GM21526 (cell line): ENCODE data around the gene CUX1.
"Not testable (repeated sequence)": the region's sequence is repeated elsewhere in the genome, so short reads cannot be mapped to it uniquely, and the experiment has no call there.

Experiments used
- ATAC-seq: cut with Tn5 transposase; IDR thresholded peaks from one replicate; pipeline ENCODE4 v1.9.1; 2021; ENCODE audit warnings: moderate library complexity; ENCODE audit not compliant: unreplicated experiment, low FRiP score

CUX1 gene

GRCh38 chr7:101906291-101907240 is 89.1 kb downstream of the CUX1 start:
- no peak for ATAC-seq

GRCh38 chr7:101910991-101911799 is 93.8 kb downstream of the CUX1 start:
- no peak for ATAC-seq

DNA sequence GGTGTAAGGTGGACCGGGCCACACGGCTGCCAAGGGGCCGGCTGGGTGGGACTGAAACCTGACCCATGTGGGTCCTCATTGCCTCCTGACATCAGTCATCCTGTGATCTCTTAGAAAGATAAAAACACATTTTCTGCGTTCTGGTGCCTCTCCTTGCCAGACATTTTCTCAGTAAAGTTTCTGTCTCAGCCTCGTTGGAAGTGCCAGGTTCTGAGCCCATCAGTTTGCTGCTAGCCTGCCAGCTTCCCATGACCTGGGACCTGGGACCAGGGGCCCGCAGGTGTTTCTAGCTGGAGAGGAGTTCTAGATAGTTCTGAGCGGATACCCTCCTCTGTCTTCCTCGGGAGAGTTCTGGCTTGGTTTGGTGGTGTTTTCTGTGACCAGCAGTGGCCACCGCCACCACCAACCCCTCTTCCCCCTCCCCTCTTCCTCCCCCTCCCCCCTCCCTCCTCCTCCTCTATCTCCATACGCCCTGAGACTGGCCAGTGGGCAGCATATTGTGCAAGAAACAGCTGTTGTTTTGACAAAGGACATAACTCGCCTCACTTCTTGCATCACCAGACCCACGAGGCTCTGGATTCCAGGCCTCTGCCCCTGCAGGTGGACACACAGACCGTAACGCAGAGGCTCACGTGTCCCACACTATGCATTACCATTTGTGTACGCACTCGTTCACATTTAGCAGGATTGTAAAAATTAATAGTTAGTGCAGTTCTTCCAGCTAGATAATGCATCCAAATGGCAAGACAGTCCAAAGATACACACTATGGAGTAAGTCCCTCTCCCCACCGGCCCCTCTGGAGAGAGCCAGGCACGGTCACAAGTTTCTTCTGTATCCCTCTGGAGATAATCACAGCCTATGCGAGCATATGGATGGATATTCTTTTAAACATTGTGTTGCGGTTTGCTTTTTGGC is 94.6 kb downstream of the CUX1 start:
- ATAC-seq: no peak

DNA sequence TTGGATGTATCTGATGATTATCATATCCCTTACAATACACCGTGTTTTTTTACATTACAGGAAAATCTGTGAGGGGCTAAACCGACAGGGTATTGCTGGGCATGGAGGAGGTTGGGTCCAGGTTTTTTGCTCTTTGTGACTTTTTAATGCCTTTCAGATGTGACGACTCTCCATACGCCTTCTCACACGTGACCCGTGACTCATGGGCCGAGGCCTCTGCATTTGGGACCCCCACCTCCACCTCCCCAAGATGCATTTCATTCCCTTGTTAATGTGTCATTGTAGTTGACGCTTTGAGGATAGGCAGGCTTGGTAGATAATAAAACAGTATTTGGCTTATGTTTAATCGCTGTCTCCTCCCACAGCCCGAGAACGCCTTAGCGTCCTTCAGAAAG is 95.3 kb downstream of the CUX1 start:
- no peak for ATAC-seq

GRCh38 chr7:101913247-101913721 is 95.9 kb downstream of the CUX1 start:
- ATAC-seq: no peak

- ATAC-seq: no peak
Observed at GRCh38 chr7:101913851-101914250, 96.4 kb downstream of the CUX1 start.

- no peak for ATAC-seq
Observed at GRCh38 chr7:101915000-101915399, 97.6 kb downstream of the CUX1 start.

DNA sequence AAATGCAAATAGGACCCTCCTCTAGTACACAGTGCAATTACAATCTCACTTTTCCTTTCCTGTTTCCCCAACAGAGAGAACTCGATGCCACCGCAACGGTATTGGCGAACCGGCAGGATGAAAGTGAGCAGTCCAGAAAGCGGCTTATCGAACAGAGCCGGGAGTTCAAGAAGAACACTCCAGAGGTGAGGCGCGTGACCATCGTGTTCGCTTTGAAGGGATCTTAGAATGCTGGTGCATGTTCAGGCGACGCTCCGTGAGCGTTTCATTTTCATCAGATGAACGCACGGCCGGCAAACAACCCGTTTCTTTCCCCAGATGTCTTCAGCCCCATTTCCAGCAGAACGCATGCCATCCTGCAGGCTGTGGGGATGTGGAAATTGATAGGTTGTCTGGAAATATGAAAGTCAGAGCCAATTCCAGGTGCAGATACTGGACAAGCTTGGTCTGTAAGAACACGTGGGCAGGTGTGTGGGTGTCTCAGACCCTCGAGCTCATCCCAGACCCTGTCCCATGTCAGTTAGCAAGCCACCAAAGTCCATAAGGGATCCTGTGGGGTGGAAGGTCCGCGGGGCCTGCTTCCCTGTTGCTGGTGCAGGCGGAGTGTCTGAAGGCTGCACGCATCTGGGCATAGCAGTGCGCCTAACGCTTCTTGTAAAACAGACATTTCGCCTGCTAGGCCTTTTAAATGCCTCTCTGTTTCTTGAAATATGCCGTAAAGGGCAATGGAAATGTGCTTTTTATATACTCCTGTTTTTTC is 98.8 kb downstream of the CUX1 start:
- no peak for ATAC-seq

- ATAC-seq: no peak
Observed at GRCh38 chr7:101916876-101917275, 99.5 kb downstream of the CUX1 start.

DNA sequence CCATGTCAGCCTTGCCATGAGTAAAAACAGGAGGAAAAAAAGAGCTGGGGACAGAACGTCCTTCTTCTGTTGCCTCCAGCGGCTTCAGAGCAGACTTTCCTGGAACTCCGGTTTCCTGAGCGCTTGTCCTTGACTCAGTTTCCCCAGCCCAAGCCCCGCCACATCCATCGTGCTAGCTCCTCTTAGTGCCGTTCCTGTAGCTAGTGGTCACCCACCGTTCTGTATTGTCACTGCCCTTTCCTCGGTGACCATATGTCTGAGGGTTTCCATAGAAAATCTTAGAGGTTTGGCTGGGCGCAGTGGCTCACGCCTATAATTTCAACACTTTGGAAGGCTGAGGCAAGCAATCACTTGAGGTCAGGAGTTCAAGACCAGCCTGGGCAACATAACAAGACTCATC is 100.1 kb downstream of the CUX1 start:
- no peak for ATAC-seq

- no peak for ATAC-seq
Observed at GRCh38 chr7:101918426-101918825, 101.0 kb downstream of the CUX1 start.

GRCh38 chr7:101919363-101920115 is 102.1 kb downstream of the CUX1 start:
- no peak for ATAC-seq

DNA sequence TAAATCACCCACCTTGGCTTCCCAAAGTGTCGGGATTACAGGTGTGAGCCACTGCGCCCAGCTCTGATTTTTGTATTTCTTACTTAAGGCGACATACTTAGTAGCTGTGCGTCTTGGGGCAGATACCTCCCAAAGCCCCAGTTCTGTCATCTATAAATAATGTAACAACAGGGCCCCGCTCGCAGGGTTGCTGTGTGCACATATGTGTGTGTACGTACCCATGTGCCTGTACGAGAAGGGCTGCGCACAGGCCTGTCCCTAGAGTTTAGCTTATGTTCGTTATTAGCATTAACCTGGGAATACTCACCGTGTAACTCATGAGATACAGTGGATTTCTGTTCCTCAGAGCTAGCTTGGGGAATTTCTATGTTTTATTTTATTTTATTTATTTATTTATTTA is 103.6 kb downstream of the CUX1 start:
- no peak for ATAC-seq

- ATAC-seq: not testable (repeated sequence)
Observed at GRCh38 chr7:101921546-101922489, 104.4 kb downstream of the CUX1 start.

DNA sequence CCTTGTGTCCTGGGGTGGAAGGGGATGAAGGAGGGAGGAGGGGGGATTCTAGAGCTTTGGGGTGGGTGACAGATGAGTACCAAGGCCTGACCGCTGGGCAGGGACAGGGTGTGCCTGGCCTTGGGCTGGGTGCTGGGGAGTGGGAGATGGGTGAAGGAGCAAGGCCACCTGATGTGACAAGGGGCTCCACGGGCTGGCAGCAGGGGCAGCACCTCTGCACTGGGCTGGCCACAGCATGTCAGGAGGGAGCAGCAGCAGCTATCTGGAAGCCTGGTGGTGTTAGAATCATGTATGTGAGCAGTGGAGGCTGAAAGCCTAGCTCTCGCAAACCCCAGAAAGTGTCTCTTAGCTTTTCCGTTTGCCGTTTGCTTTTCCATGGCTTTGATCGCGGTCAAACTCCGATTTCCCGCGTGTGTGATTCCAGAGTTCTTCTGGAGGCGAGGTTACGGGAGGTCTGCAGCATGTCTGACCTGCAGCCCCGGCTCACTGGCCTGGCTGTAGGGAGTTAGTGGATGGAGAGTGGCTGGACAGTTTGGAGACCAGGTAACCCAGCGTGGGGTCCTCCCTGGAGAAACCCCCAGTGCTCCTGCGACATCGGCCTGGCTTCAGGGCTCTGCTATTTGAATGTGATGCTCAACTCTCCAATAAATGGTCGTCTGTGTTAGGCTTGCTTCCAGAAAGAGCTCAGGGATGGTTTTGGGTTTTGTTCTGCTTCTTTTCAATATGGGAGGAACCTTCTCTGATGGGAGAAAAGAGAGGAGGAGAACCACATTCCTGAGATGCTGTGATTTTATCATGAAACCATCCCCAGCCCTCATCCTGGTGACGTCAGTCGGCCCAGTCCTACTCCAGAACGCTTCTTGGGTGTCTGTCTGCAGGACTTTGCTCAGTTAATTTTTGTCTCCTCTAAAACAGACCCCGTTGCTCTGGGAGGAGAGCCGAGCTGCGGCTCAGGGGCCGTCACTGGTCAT is 105.5 kb downstream of the CUX1 start:
- no peak for ATAC-seq

GRCh38 chr7:101923602-101923985 is 106.2 kb downstream of the CUX1 start:
- no peak for ATAC-seq

- ATAC-seq: no peak
Observed at GRCh38 chr7:101924171-101924570, 106.7 kb downstream of the CUX1 start.
